T-helper 2 cell treated with Interferon-gamma antibody and Interleukin-4, amounts not matched to agents 100 ng/mL and 5 ng/mL, for 36 hours (primary cell): ENCODE measurements around the gene ACTRT2. TPM values are rescaled to one million over a fixed set of nuclear protein-coding genes. Genes with fewer than 3 reads are reported as not detected.

Experiments
- intact Hi-C: fragments of 100-400 bp; cut with micrococcal nuclease; formaldehyde crosslinking; loops from one replicate; pipeline ENCODE4 v1.15.1; 2023
- total RNA-seq: library from RNA; stranded (reverse); gene quantifications from 2 replicates; pipeline ENCODE4 v1.2.3, GENCODE V29; 2022

The ACTRT2 gene
- total RNA-seq, 1 donor from 2014 or later: not detected

- intact Hi-C loops: no loop called here
Observed at GRCh38 chr1:2983706-2984398, 37.4 kb upstream of the ACTRT2 start.

- intact Hi-C loops: no loop called here
Observed at GRCh38 chr1:2984399-2985061, 36.7 kb upstream of the ACTRT2 start.

GRCh38 chr1:2985067-2985561 is 36.2 kb upstream of the ACTRT2 start:
- intact Hi-C loops: no loop called here

- intact Hi-C loops: no loop called here
Observed at GRCh38 chr1:2985694-2986548, 35.3 kb upstream of the ACTRT2 start.

GRCh38 chr1:2986549-2987305 is 34.5 kb upstream of the ACTRT2 start:
- intact Hi-C loops: no loop called here

- intact Hi-C loops: no loop called here
Observed at GRCh38 chr1:2987773-2988172, 33.5 kb upstream of the ACTRT2 start.

- intact Hi-C loops: no loop called here
Observed at GRCh38 chr1:2988256-2988655, 33.0 kb upstream of the ACTRT2 start.

GRCh38 chr1:2989185-2989584 is 32.1 kb upstream of the ACTRT2 start:
- intact Hi-C loops: no loop called here

GRCh38 chr1:2989976-2990375 is 31.3 kb upstream of the ACTRT2 start:
- intact Hi-C loops: no loop called here

GRCh38 chr1:2990376-2991115 is 30.7 kb upstream of the ACTRT2 start:
- intact Hi-C loops: no loop called here

- intact Hi-C loops: no loop called here
Observed at GRCh38 chr1:2991753-2992495, 29.3 kb upstream of the ACTRT2 start.

GRCh38 chr1:2998503-2999100 is 22.7 kb upstream of the ACTRT2 start:
- intact Hi-C loops: no loop called here

GRCh38 chr1:2999138-2999537 is 22.1 kb upstream of the ACTRT2 start:
- intact Hi-C loops: no loop called here

- intact Hi-C loops: no loop called here
Observed at GRCh38 chr1:2999571-2999970, 21.7 kb upstream of the ACTRT2 start.

GRCh38 chr1:3000214-3000613 is 21.1 kb upstream of the ACTRT2 start:
- intact Hi-C loops: no loop called here

- intact Hi-C loops: no loop called here
Observed at GRCh38 chr1:3000671-3001470, 20.4 kb upstream of the ACTRT2 start.

GRCh38 chr1:3001471-3002348 is 19.6 kb upstream of the ACTRT2 start:
- intact Hi-C loops: no loop called here
